ENCODE data around the gene GPER1. TPM values are rescaled to one million over a fixed set of nuclear protein-coding genes. Genes with fewer than 3 reads are reported as not detected.

Gene GPER1
- total RNA-seq, 1 experiment from 2014 or later: not detected

GRCh38 chr7:1058311-1058710 is 29.6 kb upstream of the GPER1 start:
- DNase-seq: no peak
- Histone ChIP-seq H3K27me3 (ENCODE audit: insufficient read depth, low read length) (no peaks in the 10 kb centered on the region), H3K56ac (ENCODE audit: insufficient read length, low read depth, low read length) (no peak overlapping the region), H3K79me2 (ENCODE audit: insufficient read depth, low read length) (0 out of 2 replicates have a peak, but pooled peaks cover 1% of the 10 kb centered on the region), H3T11ph (ENCODE audit: low read length) (no peak overlapping the region), H3K4me2 (ENCODE audit: insufficient read depth, insufficient read length, low read length) (no peak overlapping the region), H3K4ac (ENCODE audit: low read depth, low read length) (no peak overlapping the region), H2BK12ac (ENCODE audit: insufficient read length, low read depth, low read length) (no peak overlapping the region), H2BK5ac (ENCODE audit: insufficient read length, low read length) (no peak overlapping the region), H4K5ac (ENCODE audit: insufficient read length, low read depth, low read length) (no peak overlapping the region), H3K23ac (ENCODE audit: insufficient read length, low read depth, low read length) (no peak overlapping the region), H3K9ac (ENCODE audit: extremely low read depth, insufficient read length, low read length) (no peak overlapping the region), H3K79me1 (ENCODE audit: insufficient read depth, low read depth, low read length, poor library complexity, severe bottlenecking) (no peaks in the 10 kb centered on the region), H4K8ac (replicated peaks; ENCODE audit: insufficient read length, low read depth, low read length) (no peak overlapping the region), H2AK5ac (ENCODE audit: insufficient read length, low read length) (no peak overlapping the region), H3K18ac (ENCODE audit: insufficient read length, low read depth, low read length) (no peak overlapping the region), H3K14ac (ENCODE audit: insufficient read depth, low read length) (no peak overlapping the region), H2BK120ac (ENCODE audit: low read depth, low read length, poor library complexity, severe bottlenecking) (no peak overlapping the region), H3K9me3 (ENCODE audit: control insufficient read depth, low read depth, low read length) (no peaks in the 10 kb centered on the region), H3K27ac (ENCODE audit: insufficient read length, low read depth, low read length) (no peak overlapping the region), H4K20me1 (ENCODE audit: control insufficient read depth, insufficient read depth, insufficient read length) (no peaks in the 10 kb centered on the region), H2AFZ (ENCODE audit: low read length) (no peak overlapping the region), H2BK15ac (ENCODE audit: low read depth, low read length) (no peak overlapping the region), H3K23me2 (ENCODE audit: insufficient read length, low read depth, low read length, poor library complexity, severe bottlenecking) (no peaks in the 10 kb centered on the region), H2BK20ac (ENCODE audit: low read depth, low read length, poor library complexity, severe bottlenecking) (no peak overlapping the region), H3K4me1 (ENCODE audit: insufficient read depth, low read length) (no peaks in the 10 kb centered on the region), H4K91ac (ENCODE audit: insufficient read length, low read depth, low read length) (no peak overlapping the region)
- no peak for TF ChIP-seq CTCF (conservative IDR thresholded peaks at IDR 0.05)
- Mint-ChIP-seq H3K4me3 (no peak overlapping the region), H3K36me3 (ENCODE audit: insufficient read depth in 1 of 3, low read depth in 3 of 3) (peaks cover 0 to 4% (median 2%) of the 10 kb centered on the region in 3 experiments; a peak in 2 of 7 replicates), H3K4me1 (peaks cover 18 to 32% of the 10 kb centered on the region in 2 experiments), H3K27me3 (ENCODE audit: low read depth) (no peaks in the 10 kb centered on the region), H3K27ac (no peak overlapping the region), H3K9me3 (no peaks in the 10 kb centered on the region)
- no CpG with 5 or more reads among the region's 13 CpGs for WGBS (ENCODE audit: extremely low coverage, insufficient read length, low lambda C conversion rate)

All from H9 (cell line).